IgD-negative memory B cell (primary cell): ENCODE data around the gene PM20D2. TPM values are rescaled to one million over a fixed set of nuclear protein-coding genes. Genes with fewer than 3 reads are reported as not detected.

Experiments used
- H3K27ac Mint-ChIP-seq, 3 donors: one replicate each; pipeline ENCODE4 v1.8.0; 2020 to 2022; ENCODE audit warnings: mild to moderate bottlenecking in 3 of 3, mixed read lengths in 3 of 3, moderate library complexity in 1 of 3
- H3K27me3 Mint-ChIP-seq: one replicate; pipeline ENCODE4 v1.8.0; 2021; ENCODE audit warnings: mixed read lengths
- H3K36me3 Mint-ChIP-seq: one replicate; pipeline ENCODE4 v1.8.0; 2020; ENCODE audit warnings: mild to moderate bottlenecking, mixed read lengths
- H3K4me1 Mint-ChIP-seq, 3 donors: one replicate each; pipeline ENCODE4 v1.8.0; 2020 to 2022; ENCODE audit warnings: mixed read lengths in 3 of 3, mild to moderate bottlenecking in 1 of 3
- H3K4me3 Mint-ChIP-seq, 4 donors: one replicate each; pipeline ENCODE4 v1.8.0; 2020 to 2022; ENCODE audit warnings: mild to moderate bottlenecking in 4 of 4, mixed read lengths in 4 of 4, moderate library complexity in 3 of 4
- H3K9me3 Mint-ChIP-seq, 3 donors: one replicate each; pipeline ENCODE4 v1.8.0; 2020 to 2021; ENCODE audit warnings: mixed read lengths in 3 of 3, mild to moderate bottlenecking in 1 of 3
- polyA plus RNA-seq: library from polyadenylated mRNA; unstranded; fragments of 300-500 nt; fragmentation: Illumina TruSeq; gene quantifications from one replicate; pipeline ENCODE4 v1.2.3, GENCODE V29; 2021

PM20D2 gene
- polyA plus RNA-seq, 1 donor from 2014 or later, result 16.0 TPM

- H3K36me3 Mint-ChIP-seq, result peaks cover 2% of the 10 kb centered on the region
- peaks cover 12% of the 10 kb centered on the region for H3K27me3 Mint-ChIP-seq
- no peak overlapping the region for H3K27ac Mint-ChIP-seq
- H3K4me1 Mint-ChIP-seq, result peaks cover 0 to 2% (median 0%) of the 10 kb centered on the region in 3 donors
- H3K4me3 Mint-ChIP-seq, result no peak overlapping the region
- peaks cover 0 to 2% (median 0%) of the 10 kb centered on the region in 3 donors for H3K9me3 Mint-ChIP-seq
Observed at GRCh38 chr6:89208551-89208950, 62.7 kb downstream of the PM20D2 start.

GRCh38 chr6:89209457-89209856 is 63.6 kb downstream of the PM20D2 start:
- Mint-ChIP-seq H3K9me3 (peaks cover 0 to 2% (median 0%) of the 10 kb centered on the region in 3 donors), H3K27me3 (peaks cover 12% of the 10 kb centered on the region), H3K27ac (no peak overlapping the region), H3K4me1 (peaks cover 0 to 2% (median 0%) of the 10 kb centered on the region in 3 donors), H3K4me3 (no peak overlapping the region), H3K36me3 (peaks cover 2% of the 10 kb centered on the region)

- no peaks in the 10 kb centered on the region for H3K9me3 Mint-ChIP-seq
- peaks cover 9% of the 10 kb centered on the region for H3K27me3 Mint-ChIP-seq
- H3K4me3 Mint-ChIP-seq, result no peak overlapping the region
- no peaks in the 10 kb centered on the region for H3K4me1 Mint-ChIP-seq
- no peak overlapping the region for H3K27ac Mint-ChIP-seq
- no peaks in the 10 kb centered on the region for H3K36me3 Mint-ChIP-seq
Observed at GRCh38 chr6:89212472-89212871, 66.6 kb downstream of the PM20D2 start.

GRCh38 chr6:89214197-89214596 is 68.3 kb downstream of the PM20D2 start:
- no peaks in the 10 kb centered on the region for H3K9me3 Mint-ChIP-seq
- peaks cover 0 to 2% (median 0%) of the 10 kb centered on the region in 3 donors for H3K4me1 Mint-ChIP-seq
- H3K36me3 Mint-ChIP-seq, result no peaks in the 10 kb centered on the region
- no peak overlapping the region for H3K27ac Mint-ChIP-seq
- H3K4me3 Mint-ChIP-seq, result no peak overlapping the region
- peaks cover 9% of the 10 kb centered on the region for H3K27me3 Mint-ChIP-seq

Other genes with a start within 250 kb of the PM20D2 start
- gene RNGTT, start 182.4 kb upstream of the PM20D2 start, polyA plus RNA-seq, result 37.7 TPM
- 796 TPM for gene PNRC1, start 65.3 kb upstream of the PM20D2 start, polyA plus RNA-seq
- gene SRSF12, start 28.0 kb upstream of the PM20D2 start, polyA plus RNA-seq, result 0.41 TPM
- gene GABRR1, start 71.3 kb downstream of the PM20D2 start, polyA plus RNA-seq, result not detected
- gene GABRR2, start 169.2 kb downstream of the PM20D2 start, polyA plus RNA-seq, result 0.13 TPM
- gene UBE2J1, start 206.7 kb downstream of the PM20D2 start, polyA plus RNA-seq, result 193 TPM